Neuronal stem cell (in vitro differentiated cells): ENCODE results near the gene C2orf92. TPM values are rescaled to one million over a fixed set of nuclear protein-coding genes. Genes with fewer than 3 reads are reported as not detected.
"Not testable (repeated sequence)": the region's sequence is repeated elsewhere in the genome, so short reads cannot be mapped to it uniquely, and the experiment has no call there.

Experiments
- DNase-seq: peaks from one replicate; pipeline ENCODE4 v3.0.0-alpha.2; 2013; ENCODE audit warnings: low spot score
- H2AFZ ChIP-seq: one replicate; pipeline ENCODE4 v1.6.1; 2013; ENCODE audit warnings: mild to moderate bottlenecking, low read length, inconsistent platforms
- H2AK5ac ChIP-seq: 2 replicates; pipeline ENCODE4 v1.6.1; 2013; ENCODE audit warnings: low read depth, mild to moderate bottlenecking, inconsistent platforms, low read length, moderate library complexity, mixed read lengths
- H2BK120ac ChIP-seq: 2 replicates; pipeline ENCODE4 v1.6.1; 2013; ENCODE audit warnings: low read depth, mild to moderate bottlenecking, inconsistent platforms, low read length, moderate library complexity, mixed read lengths
- H2BK12ac ChIP-seq: one replicate; pipeline ENCODE4 v1.6.1; 2013; ENCODE audit warnings: low read length, inconsistent platforms
- H2BK15ac ChIP-seq: 2 replicates; pipeline ENCODE4 v1.6.1; 2013; ENCODE audit warnings: mild to moderate bottlenecking, low read length, inconsistent platforms, mixed read lengths
- H2BK5ac ChIP-seq: one replicate; pipeline ENCODE4 v1.6.1; 2013; ENCODE audit warnings: inconsistent platforms, mild to moderate bottlenecking, low read length, moderate library complexity
- H3K14ac ChIP-seq: one replicate; pipeline ENCODE4 v1.6.1; 2013; ENCODE audit warnings: low read length, inconsistent platforms
- H3K18ac ChIP-seq: 2 replicates; pipeline ENCODE4 v1.6.1; 2013; ENCODE audit warnings: low read length, inconsistent platforms
- H3K23ac ChIP-seq: 2 replicates; pipeline ENCODE4 v1.6.1; 2013; ENCODE audit warnings: low read depth, mild to moderate bottlenecking, mixed read lengths, low read length, inconsistent platforms; ENCODE audit not compliant: poor library complexity
- H3K27ac ChIP-seq: replicated peaks from 3 replicates; pipeline ENCODE4 v1.5.1; 2013; ENCODE audit warnings: low read length, inconsistent platforms
- H3K27me3 ChIP-seq, 3 experiments: 2 replicates each; pipeline ENCODE4 v1.6.1; 2013; ENCODE audit warnings: low read length in 3 of 3, mild to moderate bottlenecking in 2 of 3, inconsistent platforms in 1 of 3, low read depth in 1 of 3, mixed read lengths in 1 of 3, moderate library complexity in 1 of 3; ENCODE audit not compliant: control insufficient read depth in 3 of 3, insufficient read depth in 3 of 3
- H3K36me3 ChIP-seq, 2 donors: replicated peaks in 1 of 2; 2 replicates each; pipeline ENCODE4 v1.6.1; 2013; ENCODE audit warnings: low read length in 2 of 2; ENCODE audit not compliant: control insufficient read depth in 2 of 2, insufficient read depth in 2 of 2
- H3K4ac ChIP-seq: 2 replicates; pipeline ENCODE4 v1.6.1; 2013; ENCODE audit warnings: inconsistent platforms, mild to moderate bottlenecking, low read length, moderate library complexity
- H3K4me1 ChIP-seq, 2 donors: 1 replicate in 1 of 2; 2 replicates in 1 of 2; pipeline ENCODE4 v1.6.1; 2013; ENCODE audit warnings: low read length in 2 of 2, low read depth in 1 of 2; ENCODE audit not compliant: control insufficient read depth in 2 of 2, insufficient read depth in 1 of 2
- H3K4me2 ChIP-seq: one replicate; pipeline ENCODE4 v1.6.1; 2013; ENCODE audit warnings: mild to moderate bottlenecking, low read length, inconsistent platforms; ENCODE audit not compliant: insufficient read depth, poor library complexity, severe bottlenecking
- H3K4me3 ChIP-seq, 2 donors: 2 replicates each; pipeline ENCODE4 v1.5.1; 2013; ENCODE audit warnings: low read length in 2 of 2, mild to moderate bottlenecking in 2 of 2, inconsistent platforms in 1 of 2, moderate library complexity in 1 of 2
- H3K79me1 ChIP-seq: one replicate; pipeline ENCODE4 v1.6.1; 2013; ENCODE audit warnings: low read depth, mild to moderate bottlenecking, inconsistent platforms, low read length, moderate library complexity
- H3K9ac ChIP-seq: one replicate; pipeline ENCODE4 v1.6.1; 2013; ENCODE audit warnings: mild to moderate bottlenecking, low read depth, low read length, inconsistent platforms; ENCODE audit not compliant: poor library complexity
- H3K9me3 ChIP-seq, 2 donors: replicated peaks in 1 of 2; 2 replicates each; pipeline versions ENCODE3 to v1.6.1; 2013; ENCODE audit warnings: low read length in 2 of 2, mild to moderate bottlenecking in 2 of 2, inconsistent platforms in 1 of 2, low read depth in 1 of 2, mixed read lengths in 1 of 2, moderate library complexity in 1 of 2; ENCODE audit not compliant: control insufficient read depth in 2 of 2, insufficient read depth in 1 of 2
- H4K8ac ChIP-seq: one replicate; pipeline ENCODE4 v1.6.1; 2013; ENCODE audit warnings: low read depth, mild to moderate bottlenecking, inconsistent platforms, low read length, moderate library complexity
- H4K91ac ChIP-seq: one replicate; pipeline ENCODE4 v1.6.1; 2013; ENCODE audit warnings: low read length, low read depth, mild to moderate bottlenecking, inconsistent platforms; ENCODE audit not compliant: poor library complexity
- WGBS, 2 donors: extraction: QIAGEN DNeasy Blood & Tissue Kit; methylation state at CpG; one replicate each; pipeline ENCODE4 v1.1.7; 2013; ENCODE audit warnings: missing lambda C conversion rate in 2 of 2, mixed read lengths in 1 of 2; ENCODE audit not compliant: insufficient read length in 2 of 2, insufficient replicate concordance in 1 of 2; ENCODE audit errors: extremely low coverage in 2 of 2; 5-methylcytosine and 5-hydroxymethylcytosine counted together
- polyA plus RNA-seq, 2 experiments: library from polyadenylated mRNA; stranded (reverse); fragments of 200-250 nt; gene quantifications; one replicate each; pipeline ENCODE4 v1.2.3, GENCODE V29; 2013

The C2orf92 gene
- polyA plus RNA-seq (2013, experiment 1 of 2): 3.1 TPM
- polyA plus RNA-seq (2013, experiment 2 of 2): 3.7 TPM

DNA sequence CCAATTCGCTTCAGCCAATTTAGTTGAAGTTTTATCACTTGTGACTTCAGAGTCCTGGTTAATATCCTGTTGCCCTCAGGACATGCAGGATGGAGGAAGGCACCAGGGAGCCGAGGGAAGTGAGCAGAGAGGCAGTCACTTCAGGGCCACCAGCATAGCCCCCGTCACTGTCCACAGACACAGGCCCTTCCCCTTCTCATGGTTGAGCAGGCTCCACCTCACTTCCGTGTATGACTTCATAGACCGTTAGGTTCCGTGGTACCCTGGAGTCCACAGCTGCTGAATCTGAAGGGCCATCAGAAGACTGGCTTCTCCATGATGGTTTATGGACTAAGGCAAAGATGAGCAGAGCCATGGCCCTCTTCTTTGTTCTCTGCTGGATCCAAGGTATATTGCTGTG lies at the start of gene C2orf92:
C2orf92 (plus strand) TSS at position 266 of the 400 bp plus-strand sequence; CDS start at position 342, 76 bp downstream.
- Histone ChIP-seq H2BK15ac (no peak within 1 kb of the TSS), H3K9me3 (no peaks in the 10 kb centered on the region), H3K36me3 (peaks cover 0 to 3% of the 10 kb centered on the region in 2 donors), H2AFZ (no peak within 1 kb of the TSS), H3K4me3 (peak within 1 kb of the TSS in 1 of 2 donors; percentile 63), H3K27me3 (no peaks in the 10 kb centered on the region), H3K9ac (no peak within 1 kb of the TSS), H2AK5ac (no peak within 1 kb of the TSS), H3K79me1 (peaks cover 2% of the 10 kb centered on the region), H3K23ac (peak within 1 kb of the TSS; percentile 55), H3K4me1 (no peaks in the 10 kb centered on the region), H2BK5ac (no peak within 1 kb of the TSS), H3K4ac (no peak within 1 kb of the TSS), H2BK12ac (no peak within 1 kb of the TSS), H3K18ac (peak within 1 kb of the TSS; percentile 38), H4K91ac (no peak within 1 kb of the TSS), H3K14ac (no peak within 1 kb of the TSS), H4K8ac (no peak within 1 kb of the TSS), H3K27ac (no peak within 1 kb of the TSS), H3K4me2 (no peak within 1 kb of the TSS), H2BK120ac (peak within 1 kb of the TSS; percentile 17)
- no peak for DNase-seq
- WGBS, 2 donors: no CpG with 5 or more reads among the region's 6 CpGs

DNA sequence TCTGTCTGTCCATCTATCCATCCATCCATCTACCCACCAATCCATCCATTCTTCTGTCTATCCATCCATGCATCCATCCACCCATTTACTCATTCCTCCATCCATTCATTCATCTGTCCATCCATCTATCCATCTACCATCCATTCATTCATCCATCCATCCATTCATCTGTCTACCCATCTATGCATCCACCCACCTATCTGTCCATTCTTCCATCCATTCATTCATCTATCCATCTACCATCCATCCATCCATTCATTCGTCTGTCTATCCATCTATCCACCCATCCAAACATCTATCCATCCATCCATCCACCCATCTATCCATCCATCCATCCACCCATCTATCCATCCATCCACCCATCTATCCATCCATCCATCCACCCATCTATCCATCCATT lies 49.0 kb upstream of the C2orf92 start:
- H3K79me1 ChIP-seq, H4K8ac ChIP-seq, H3K27me3 ChIP-seq, H3K18ac ChIP-seq, H3K23ac ChIP-seq, H2BK120ac ChIP-seq, H3K4ac ChIP-seq, H3K4me1 ChIP-seq, H3K14ac ChIP-seq, H3K27ac ChIP-seq, H2BK12ac ChIP-seq, H3K36me3 ChIP-seq, H3K9me3 ChIP-seq, H4K91ac ChIP-seq, H2AK5ac ChIP-seq, H3K4me3 ChIP-seq, H2BK15ac ChIP-seq, H2BK5ac ChIP-seq, H3K4me2 ChIP-seq, H2AFZ ChIP-seq, H3K9ac ChIP-seq, DNase-seq: not testable (repeated sequence)
- WGBS, 2 donors: no CpG with 5 or more reads among the region's 1 CpG

DNA sequence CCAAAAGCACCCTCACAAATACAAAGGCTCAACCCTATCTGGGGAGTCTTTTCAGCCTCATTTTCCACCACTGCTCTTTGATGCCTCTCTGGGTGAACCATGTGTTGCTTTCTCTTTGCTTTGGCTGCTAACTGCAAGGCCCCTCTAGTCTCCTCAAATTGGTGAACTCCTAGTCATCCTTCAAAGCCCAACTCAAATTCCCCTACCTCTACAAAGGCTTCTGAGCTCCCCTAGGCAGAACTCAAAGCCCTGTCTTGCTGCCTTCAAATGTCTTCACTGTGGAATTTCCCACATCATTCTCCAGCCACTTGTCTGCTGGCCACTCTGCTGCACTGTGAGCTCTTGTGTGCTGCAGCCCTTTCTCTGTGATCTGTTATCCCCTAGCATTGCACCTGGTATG lies 46.5 kb upstream of the C2orf92 start:
- DNase-seq, H2BK12ac ChIP-seq, H2BK15ac ChIP-seq, H3K79me1 ChIP-seq, H3K9ac ChIP-seq, H3K18ac ChIP-seq, H4K91ac ChIP-seq, H3K27me3 ChIP-seq, H2AK5ac ChIP-seq, H3K27ac ChIP-seq, H3K4me2 ChIP-seq, H3K23ac ChIP-seq, H4K8ac ChIP-seq, H3K4me1 ChIP-seq, H2BK5ac ChIP-seq, H2BK120ac ChIP-seq, H3K4ac ChIP-seq, H3K9me3 ChIP-seq, H3K4me3 ChIP-seq, H3K14ac ChIP-seq, H2AFZ ChIP-seq, H3K36me3 ChIP-seq: not testable (repeated sequence)

DNA sequence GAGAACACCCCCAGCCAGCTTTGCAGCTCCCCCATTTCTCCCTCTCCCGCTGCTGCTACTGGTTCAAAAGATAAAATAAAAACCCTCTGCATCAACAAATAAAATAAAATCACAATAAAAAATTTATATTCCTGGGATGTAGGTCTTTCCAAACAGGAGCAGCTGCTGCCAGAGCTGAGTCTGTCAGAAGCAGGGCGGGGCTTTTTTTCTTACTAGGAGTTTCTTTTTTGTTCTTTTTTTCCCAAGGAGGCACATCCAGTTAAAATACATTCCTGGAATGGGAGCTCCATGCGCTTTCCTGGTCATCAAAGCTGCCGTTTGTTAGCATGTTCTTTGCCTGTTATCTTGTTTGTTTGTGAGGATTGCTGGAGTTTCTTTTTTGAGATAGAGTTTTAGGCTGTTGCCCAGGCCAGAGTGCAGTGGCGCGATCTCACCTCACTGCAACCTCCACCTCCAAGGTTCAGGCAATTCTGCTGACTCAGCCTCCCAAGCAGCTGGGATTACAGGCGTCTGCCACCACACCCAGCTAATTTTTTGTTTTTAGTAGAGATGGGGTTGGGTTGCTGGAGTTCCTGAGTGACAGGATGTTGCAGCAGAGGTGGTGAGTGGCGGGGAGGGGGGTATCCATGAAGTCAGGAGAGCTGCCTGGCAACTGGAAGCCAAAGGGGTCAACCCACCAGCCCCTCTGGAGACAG lies 44.0 kb upstream of the C2orf92 start:
- not testable (repeated sequence) for H2BK5ac ChIP-seq, H3K27me3 ChIP-seq, H3K9me3 ChIP-seq, H3K27ac ChIP-seq, DNase-seq, H3K4me2 ChIP-seq, H3K4me3 ChIP-seq, H2AFZ ChIP-seq, H3K14ac ChIP-seq, H2BK12ac ChIP-seq, H2BK120ac ChIP-seq, H3K79me1 ChIP-seq, H3K18ac ChIP-seq, H3K4me1 ChIP-seq, H2BK15ac ChIP-seq, H3K4ac ChIP-seq, H2AK5ac ChIP-seq, H4K8ac ChIP-seq, H3K9ac ChIP-seq, H4K91ac ChIP-seq, H3K36me3 ChIP-seq, H3K23ac ChIP-seq
- no CpG with 5 or more reads among the region's 8 CpGs for WGBS, 2 donors
